A549 (cell line): Measurements from ENCODE around the gene SLC5A3.

Experiments
- JUN ChIP-seq, 2 experiments: fragments of >200 bp; sonication (Bioruptor Twin); formaldehyde crosslinking; IDR thresholded peaks; 2 replicates in 1 of 2; 3 replicates in 1 of 2; pipeline ENCODE4 v1.6.1; 2016 to 2017
- POLR2A ChIP-seq: IDR thresholded peaks from 2 replicates; pipeline ENCODE4 v1.6.1; 2012; ENCODE audit warnings: mild to moderate bottlenecking, low read length
- USF2 ChIP-seq: fragments of 450-650 bp; IDR thresholded peaks from 2 replicates; pipeline ENCODE4 v1.6.1; 2014; ENCODE audit warnings: antibody characterized with exemption
- TF ChIP-seq, protein P1 (sequence below): fragments of >200 bp; sonication (Bioruptor Twin); formaldehyde crosslinking; IDR thresholded peaks from 3 replicates; pipeline ENCODE4 v1.5.1; 2016
- TF ChIP-seq, protein P2 (sequence below): fragments of 250-450 bp; sonication (Bioruptor Pico); IDR thresholded peaks from 2 replicates; pipeline ENCODE4 v1.5.0; 2021; ENCODE audit warnings: mild to moderate bottlenecking, moderate library complexity, borderline replicate concordance
- TF ChIP-seq, protein P3 (sequence below): IDR thresholded peaks from 2 replicates; pipeline ENCODE4 v1.6.1; 2012

GRCh38 chr21:34075760-34076660 is 2.6 kb downstream of the SLC5A3 start:
- no peak for TF ChIP-seq USF2
- no peak for TF ChIP-seq JUN (IDR thresholded peaks at IDR 0.05)
- TF ChIP-seq, protein P1, sequence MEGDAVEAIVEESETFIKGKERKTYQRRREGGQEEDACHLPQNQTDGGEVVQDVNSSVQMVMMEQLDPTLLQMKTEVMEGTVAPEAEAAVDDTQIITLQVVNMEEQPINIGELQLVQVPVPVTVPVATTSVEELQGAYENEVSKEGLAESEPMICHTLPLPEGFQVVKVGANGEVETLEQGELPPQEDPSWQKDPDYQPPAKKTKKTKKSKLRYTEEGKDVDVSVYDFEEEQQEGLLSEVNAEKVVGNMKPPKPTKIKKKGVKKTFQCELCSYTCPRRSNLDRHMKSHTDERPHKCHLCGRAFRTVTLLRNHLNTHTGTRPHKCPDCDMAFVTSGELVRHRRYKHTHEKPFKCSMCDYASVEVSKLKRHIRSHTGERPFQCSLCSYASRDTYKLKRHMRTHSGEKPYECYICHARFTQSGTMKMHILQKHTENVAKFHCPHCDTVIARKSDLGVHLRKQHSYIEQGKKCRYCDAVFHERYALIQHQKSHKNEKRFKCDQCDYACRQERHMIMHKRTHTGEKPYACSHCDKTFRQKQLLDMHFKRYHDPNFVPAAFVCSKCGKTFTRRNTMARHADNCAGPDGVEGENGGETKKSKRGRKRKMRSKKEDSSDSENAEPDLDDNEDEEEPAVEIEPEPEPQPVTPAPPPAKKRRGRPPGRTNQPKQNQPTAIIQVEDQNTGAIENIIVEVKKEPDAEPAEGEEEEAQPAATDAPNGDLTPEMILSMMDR: no peak
- no peak for TF ChIP-seq POLR2A
- TF ChIP-seq, protein P2, sequence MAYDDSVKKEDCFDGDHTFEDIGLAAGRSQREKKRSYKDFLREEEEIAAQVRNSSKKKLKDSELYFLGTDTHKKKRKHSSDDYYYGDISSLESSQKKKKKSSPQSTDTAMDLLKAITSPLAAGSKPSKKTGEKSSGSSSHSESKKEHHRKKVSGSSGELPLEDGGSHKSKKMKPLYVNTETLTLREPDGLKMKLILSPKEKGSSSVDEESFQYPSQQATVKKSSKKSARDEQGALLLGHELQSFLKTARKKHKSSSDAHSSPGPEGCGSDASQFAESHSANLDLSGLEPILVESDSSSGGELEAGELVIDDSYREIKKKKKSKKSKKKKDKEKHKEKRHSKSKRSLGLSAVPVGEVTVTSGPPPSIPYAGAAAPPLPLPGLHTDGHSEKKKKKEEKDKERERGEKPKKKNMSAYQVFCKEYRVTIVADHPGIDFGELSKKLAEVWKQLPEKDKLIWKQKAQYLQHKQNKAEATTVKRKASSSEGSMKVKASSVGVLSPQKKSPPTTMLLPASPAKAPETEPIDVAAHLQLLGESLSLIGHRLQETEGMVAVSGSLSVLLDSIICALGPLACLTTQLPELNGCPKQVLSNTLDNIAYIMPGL: no peak
- TF ChIP-seq, protein P3, sequence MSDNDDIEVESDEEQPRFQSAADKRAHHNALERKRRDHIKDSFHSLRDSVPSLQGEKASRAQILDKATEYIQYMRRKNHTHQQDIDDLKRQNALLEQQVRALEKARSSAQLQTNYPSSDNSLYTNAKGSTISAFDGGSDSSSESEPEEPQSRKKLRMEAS: no peak
